Measurements from ENCODE around the gene FXYD7.

The FXYD7 gene

GRCh38 chr19:35112995-35113688, 29.9 kb upstream of the FXYD7 start:
- DNase-seq = no peak

- peak; percentile 53 to 73 for DNase-seq
These were observed 28.5 kb upstream of the FXYD7 start for GRCh38 chr19:35114353-35115176.

GRCh38 chr19:35115177-35115951, 27.7 kb upstream of the FXYD7 start, which contains the start of gene FXYD3:
Gene FXYD3, plus strand, starts transcription at chr19:35115823. Its CDS starts 3,554 bp downstream, at chr19:35119377.
- no peak for DNase-seq

- no peak for DNase-seq
These were observed 26.8 kb upstream of the FXYD7 start for GRCh38 chr19:35116072-35116801.

GRCh38 chr19:35117116-35117515, 25.9 kb upstream of the FXYD7 start:
- peak; percentile 89 to 94 for DNase-seq

GRCh38 chr19:35117799-35118198, 25.3 kb upstream of the FXYD7 start:
- DNase-seq = no peak

- DNase-seq = no peak
These were observed 24.6 kb upstream of the FXYD7 start for GRCh38 chr19:35118268-35119020.

- no peak for DNase-seq
These were observed 24.0 kb upstream of the FXYD7 start for GRCh38 chr19:35119091-35119490.

- no peak for DNase-seq
These were observed 23.4 kb upstream of the FXYD7 start for GRCh38 chr19:35119578-35120155.

- peak; percentile 96 for DNase-seq
These were observed 22.6 kb upstream of the FXYD7 start for GRCh38 chr19:35120492-35120891.

GRCh38 chr19:35120898-35121297, 22.2 kb upstream of the FXYD7 start:
- no peak for DNase-seq

- DNase-seq = no peak
These were observed 20.1 kb upstream of the FXYD7 start for GRCh38 chr19:35122687-35123551.

- no peak for DNase-seq
These were observed 19.5 kb upstream of the FXYD7 start for GRCh38 chr19:35123573-35123972.

- DNase-seq = peak; percentile 93 to 95
These were observed 18.7 kb upstream of the FXYD7 start for GRCh38 chr19:35124098-35125060.

- no peak for DNase-seq
These were observed 17.8 kb upstream of the FXYD7 start for GRCh38 chr19:35125270-35125717.

- DNase-seq = no peak
These were observed 17.1 kb upstream of the FXYD7 start for GRCh38 chr19:35125749-35126623.

GRCh38 chr19:35126624-35126959, 16.5 kb upstream of the FXYD7 start:
- DNase-seq = no peak

GRCh38 chr19:35127871-35128270, 15.2 kb upstream of the FXYD7 start:
- no peak for DNase-seq
